Measurements from ENCODE around the gene RCN2.

- TF ChIP-seq TAF1 (IDR thresholded peaks at IDR 0.05; ENCODE audit: borderline replicate concordance, low read depth, low read length) (no peak), POLR2A (IDR thresholded peaks at IDR 0.05; ENCODE audit: low read depth, low read length) (peak; percentile 36; the same call in 1 of the 2 replicates), POLR2AphosphoS5 (IDR thresholded peaks at IDR 0.05; ENCODE audit: low read depth, low read length) (peak; percentile 38; the same call in 1 of the 2 replicates)
Observed at GRCh38 chr15:76994971-76995945, 63.7 kb downstream of the RCN2 start, which contains the start of gene PSTPIP1.

All from GM12892 (cell line).